ENCODE data around the gene AGBL2. TPM values are rescaled to one million over a fixed set of nuclear protein-coding genes. Genes with fewer than 3 reads are reported as not detected.
"Not testable (repeated sequence)": the region's sequence is repeated elsewhere in the genome, so short reads cannot be mapped to it uniquely, and the experiment has no call there.

Gene AGBL2
- polyA plus RNA-seq, 1 experiment, result 2.2 TPM

- CTCF ChIA-PET, result no interaction called here
Observed at GRCh38 chr11:47688991-47689390, 26.2 kb downstream of the AGBL2 start.

GRCh38 chr11:47688111-47688510 lies 27.1 kb downstream of the AGBL2 start:
- no peaks in the 10 kb centered on the region for H3K27me3 ChIP-seq (ENCODE audit: control insufficient read depth, insufficient read depth, low read length)
- no peak for DNase-seq (ENCODE audit: low read depth, low spot score)
- ChIA-PET POLR2A (interaction anchor here (0.5 kb wide), 1 partner anchor 75 kb away, joined by 9 read pairs; no protein-coding TSS in a partner anchor), CTCF (interaction anchor here (0.7 kb wide), 1 partner anchor 28 kb away, joined by 4 read pairs; no protein-coding TSS in a partner anchor)
- TF ChIP-seq, protein P1, sequence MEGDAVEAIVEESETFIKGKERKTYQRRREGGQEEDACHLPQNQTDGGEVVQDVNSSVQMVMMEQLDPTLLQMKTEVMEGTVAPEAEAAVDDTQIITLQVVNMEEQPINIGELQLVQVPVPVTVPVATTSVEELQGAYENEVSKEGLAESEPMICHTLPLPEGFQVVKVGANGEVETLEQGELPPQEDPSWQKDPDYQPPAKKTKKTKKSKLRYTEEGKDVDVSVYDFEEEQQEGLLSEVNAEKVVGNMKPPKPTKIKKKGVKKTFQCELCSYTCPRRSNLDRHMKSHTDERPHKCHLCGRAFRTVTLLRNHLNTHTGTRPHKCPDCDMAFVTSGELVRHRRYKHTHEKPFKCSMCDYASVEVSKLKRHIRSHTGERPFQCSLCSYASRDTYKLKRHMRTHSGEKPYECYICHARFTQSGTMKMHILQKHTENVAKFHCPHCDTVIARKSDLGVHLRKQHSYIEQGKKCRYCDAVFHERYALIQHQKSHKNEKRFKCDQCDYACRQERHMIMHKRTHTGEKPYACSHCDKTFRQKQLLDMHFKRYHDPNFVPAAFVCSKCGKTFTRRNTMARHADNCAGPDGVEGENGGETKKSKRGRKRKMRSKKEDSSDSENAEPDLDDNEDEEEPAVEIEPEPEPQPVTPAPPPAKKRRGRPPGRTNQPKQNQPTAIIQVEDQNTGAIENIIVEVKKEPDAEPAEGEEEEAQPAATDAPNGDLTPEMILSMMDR (IDR thresholded peaks at IDR 0.05; ENCODE audit: low read depth, low read length), result no peak
- H3K4me3 ChIP-seq (ENCODE audit: low read depth, low read length), result no peak overlapping the region
- H3K27ac ChIP-seq (ENCODE audit: low read depth, low read length), result no peak overlapping the region
- no peaks in the 10 kb centered on the region for H3K9me3 ChIP-seq (ENCODE audit: control insufficient read depth, insufficient read depth, low read length)

More at GRCh38 chr11:47688991-47689390, 26.2 kb downstream of the AGBL2 start:
- Histone ChIP-seq H3K27ac (ENCODE audit: low read depth, low read length) (no peak overlapping the region), H3K9me3 (ENCODE audit: control insufficient read depth, insufficient read depth, low read length) (no peaks in the 10 kb centered on the region), H3K27me3 (ENCODE audit: control insufficient read depth, insufficient read depth, low read length) (no peaks in the 10 kb centered on the region), H3K4me3 (ENCODE audit: low read depth, low read length) (no peak overlapping the region)
- POLR2A ChIA-PET, result no interaction called here
- TF ChIP-seq, protein P1 (IDR thresholded peaks at IDR 0.05; ENCODE audit: low read depth, low read length), result no peak
- DNase-seq (ENCODE audit: low read depth, low spot score), result no peak

DNA sequence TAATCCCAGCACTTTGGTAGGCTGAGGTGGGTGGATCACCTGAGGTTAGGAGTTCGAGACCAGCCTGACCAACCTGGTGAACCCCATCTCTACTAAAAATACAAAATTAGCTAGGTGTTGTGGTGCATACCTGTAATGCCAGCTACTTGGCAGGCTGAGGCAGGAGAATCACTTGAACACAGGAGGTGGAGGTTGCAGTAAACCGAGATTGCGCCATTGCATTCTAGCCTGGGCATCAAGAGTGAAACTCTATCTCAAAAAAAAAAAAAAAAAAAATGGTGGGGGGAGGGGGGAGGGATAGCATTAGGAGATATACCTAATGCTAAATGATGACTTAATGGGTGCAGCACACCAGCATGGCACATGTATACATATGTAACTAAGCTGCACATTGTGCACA lies 28.5 kb downstream of the AGBL2 start:
- POLR2A ChIA-PET; H3K9me3 ChIP-seq (ENCODE audit: control insufficient read depth, insufficient read depth, low read length); CTCF ChIA-PET; DNase-seq (ENCODE audit: low read depth, low spot score); H3K27me3 ChIP-seq (ENCODE audit: control insufficient read depth, insufficient read depth, low read length); H3K4me3 ChIP-seq (ENCODE audit: low read depth, low read length); H3K27ac ChIP-seq (ENCODE audit: low read depth, low read length): not testable (repeated sequence)

- H3K27ac ChIP-seq (ENCODE audit: low read depth, low read length), result no peak overlapping the region
- ChIA-PET POLR2A (interaction anchor here (0.6 kb wide), 1 partner anchor 261 kb away, joined by 4 read pairs; no protein-coding TSS in a partner anchor), CTCF (no interaction called here)
- no peaks in the 10 kb centered on the region for H3K27me3 ChIP-seq (ENCODE audit: control insufficient read depth, insufficient read depth, low read length)
- TF ChIP-seq, protein P1 (IDR thresholded peaks at IDR 0.05; ENCODE audit: low read depth, low read length), result no peak
- no peak overlapping the region for H3K4me3 ChIP-seq (ENCODE audit: low read depth, low read length)
- DNase-seq (ENCODE audit: low read depth, low spot score), result no peak
- no peaks in the 10 kb centered on the region for H3K9me3 ChIP-seq (ENCODE audit: control insufficient read depth, insufficient read depth, low read length)
Observed at GRCh38 chr11:47686151-47686550, 29.0 kb downstream of the AGBL2 start.

- ChIA-PET CTCF (no interaction called here), POLR2A (no interaction called here)
- no peak for DNase-seq (ENCODE audit: low read depth, low spot score)
- H3K4me3 ChIP-seq (ENCODE audit: low read depth, low read length), result no peak overlapping the region
- no peaks in the 10 kb centered on the region for H3K27me3 ChIP-seq (ENCODE audit: control insufficient read depth, insufficient read depth, low read length)
- H3K9me3 ChIP-seq (ENCODE audit: control insufficient read depth, insufficient read depth, low read length), result no peaks in the 10 kb centered on the region; the same call in 1 of the 2 replicates
- no peak overlapping the region for H3K27ac ChIP-seq (ENCODE audit: low read depth, low read length)
- TF ChIP-seq, protein P1 (IDR thresholded peaks at IDR 0.05; ENCODE audit: low read depth, low read length), result no peak
Observed at GRCh38 chr11:47675851-47676250, 39.3 kb downstream of the AGBL2 start.
